Measurements from ENCODE around the gene PEMT. TPM values are rescaled to one million over a fixed set of nuclear protein-coding genes. Genes with fewer than 3 reads are reported as not detected.
A peak's percentile ranks its signal among the peaks of the same experiment; 100 is the strongest.

Gene PEMT
- total and polyA plus RNA-seq, 2 of the 8 experiments (the other 6 are each of a cell fraction or from before 2014, with no cell fraction given) = 42.0 to 118 TPM

GRCh38 chr17:17495536-17496188 lies 95.8 kb downstream of the PEMT start (continued):
- TF ChIP-seq SUZ12 (IDR thresholded peaks at IDR 0.05; ENCODE audit: low read length) = peak; percentile 79
- TF ChIP-seq TAF7 (optimal IDR thresholded peaks at IDR 0.05; ENCODE audit: borderline replicate concordance, low read depth, low read length) = no peak
- TF ChIP-seq MAX (IDR thresholded peaks at IDR 0.05) = peak; percentile 82
- no peak for TF ChIP-seq EGR1 (IDR thresholded peaks at IDR 0.05; ENCODE audit: borderline replicate concordance, low read depth, low read length)
- 0 out of 4 replicates have a peak, but pooled peaks of 1 of the 2 experiments have one; percentile 30 for TF ChIP-seq HDAC2 (IDR thresholded peaks at IDR 0.05; ENCODE audit: borderline replicate concordance in 1 of 2, low read depth in 2 of 2, low read length in 2 of 2)
- peak; percentile 86 for TF ChIP-seq E2F6 (IDR thresholded peaks at IDR 0.05)

Measured in H1 (cell line).